Left colon (tissue), 2 donors: ENCODE results near the gene CCSER1. TPM values are rescaled to one million over a fixed set of nuclear protein-coding genes. Genes with fewer than 3 reads are reported as not detected.

Experiments used
- ATAC-seq: fragments of 200-7000 bp; cut with Tn5 transposase; one replicate; pipeline ENCODE4 v1.9.1; 2020; ENCODE audit warnings: mild to moderate bottlenecking, moderate library complexity
- DNase-seq, 2 donors: peaks; one replicate each; pipeline ENCODE4 v3.0.0-alpha.2; 2020
- intact Hi-C, 2 donors: fragments of 100-400 bp; cut with DNase I in 1 of 2; cut with micrococcal nuclease in 1 of 2; formaldehyde crosslinking; loops; one replicate each; pipeline versions ENCODE4 v1.11.2 to v1.14.0; 2022; cut with DNase I, micrococcal nuclease
- long read RNA-seq: library from polyadenylated mRNA; unstranded; transcript quantifications from one replicate; pipeline ENCODE4 v2.0.0, GENCODE V29; 2021
- total RNA-seq, 2 donors: library from RNA; stranded (reverse); fragmentation: NEBNext Ultra II Directional; extraction: Animal tissue kit (Norgen Biotek cat#: 25700); gene quantifications; one replicate each; pipeline ENCODE4 v1.2.1, GENCODE V29; 2021
- donor health status: DM: no; HTN: no; CAD: no.
- donor health status: DM: yes; HTN: yes; CAD: no.

The CCSER1 gene
- 10 to 100 TPM; 14.4 to 22.7 TPM for total RNA-seq
- long read RNA-seq, partial matches to known transcripts, result 0 of 5 reads
- long read RNA-seq, other reads (novel, unspliced or antisense), result 5 of 5 reads

GRCh38 chr4:90127223-90127705 is at the start of gene CCSER1:
Gene CCSER1, plus strand, starts transcription at chr4:90127394.
- intact Hi-C loops, result no loop called here
- ATAC-seq (peak; percentile 85), DNase-seq (peak; percentile 79 to 86)

- intact Hi-C loops, result no loop called here
Observed at GRCh38 chr4:90078440-90078839, 48.8 kb upstream of the CCSER1 start.

GRCh38 chr4:90080116-90080515 is 47.1 kb upstream of the CCSER1 start:
- intact Hi-C loops, result no loop called here
- ATAC-seq (no peak), DNase-seq (no peak)

More at GRCh38 chr4:90078440-90078839, 48.8 kb upstream of the CCSER1 start:
- DNase-seq (no peak), ATAC-seq (no peak)

- DNase-seq (no peak), ATAC-seq (no peak)
- intact Hi-C loops, result no loop called here
Observed at GRCh38 chr4:90081432-90082144, 45.6 kb upstream of the CCSER1 start.

- intact Hi-C loops, result no loop called here
- DNase-seq, result no peak
- no peak for ATAC-seq
Observed at GRCh38 chr4:90082449-90082848, 44.7 kb upstream of the CCSER1 start.

GRCh38 chr4:90084277-90084966 is 42.8 kb upstream of the CCSER1 start:
- no peak for ATAC-seq

GRCh38 chr4:90084967-90085295 is 42.3 kb upstream of the CCSER1 start:
- no peak for DNase-seq
- no peak for ATAC-seq
- intact Hi-C loops, result no loop called here

More at GRCh38 chr4:90084277-90084966, 42.8 kb upstream of the CCSER1 start:
- intact Hi-C loops, result no loop called here
- no peak for DNase-seq

- DNase-seq (no peak), ATAC-seq (no peak)
- intact Hi-C loops, result no loop called here
Observed at GRCh38 chr4:90093526-90093925, 33.7 kb upstream of the CCSER1 start.

- DNase-seq (no peak), ATAC-seq (no peak)
- intact Hi-C loops, result no loop called here
Observed at GRCh38 chr4:90095000-90095399, 32.2 kb upstream of the CCSER1 start.

GRCh38 chr4:90099812-90100211 is 27.4 kb upstream of the CCSER1 start:
- DNase-seq (no peak), ATAC-seq (no peak)
- intact Hi-C loops, result no loop called here

GRCh38 chr4:90103991-90104390 is 23.2 kb upstream of the CCSER1 start:
- DNase-seq, result no peak
- ATAC-seq, result no peak
- intact Hi-C loops, result no loop called here

GRCh38 chr4:90105274-90105673 is 21.9 kb upstream of the CCSER1 start:
- intact Hi-C loops, result no loop called here
- DNase-seq (no peak), ATAC-seq (no peak)

- DNase-seq (no peak), ATAC-seq (peak; percentile 71)
- intact Hi-C loops, result no loop called here
Observed at GRCh38 chr4:90112715-90113114, 14.5 kb upstream of the CCSER1 start.

GRCh38 chr4:90113881-90114457 is 13.2 kb upstream of the CCSER1 start:
- intact Hi-C loops, result no loop called here
- DNase-seq (no peak), ATAC-seq (peak; percentile 76)

- no peak for DNase-seq
- ATAC-seq, result no peak
- intact Hi-C loops, result no loop called here
Observed at GRCh38 chr4:90118527-90119195, 8.5 kb upstream of the CCSER1 start.

- intact Hi-C loops, result no loop called here
- ATAC-seq (peak; percentile 28), DNase-seq (no peak)
Observed at GRCh38 chr4:90120037-90120436, 7.2 kb upstream of the CCSER1 start.

- DNase-seq (no peak), ATAC-seq (no peak)
- intact Hi-C loops, result no loop called here
Observed at GRCh38 chr4:90120815-90121214, 6.4 kb upstream of the CCSER1 start.

- no peak for DNase-seq
- intact Hi-C loops, result no loop called here
Observed at GRCh38 chr4:90121676-90122354, 5.4 kb upstream of the CCSER1 start.

GRCh38 chr4:90122355-90122748 is 4.8 kb upstream of the CCSER1 start:
- ATAC-seq (no peak), DNase-seq (no peak)
- intact Hi-C loops, result no loop called here

More at GRCh38 chr4:90121676-90122354, 5.4 kb upstream of the CCSER1 start:
- no peak for ATAC-seq
